ENCODE measurements around the gene EXOC5.

Gene EXOC5

GRCh38 chr14:57161583-57162234, 107.0 kb downstream of the EXOC5 start:
- DNase-seq: no peak

- DNase-seq: no peak
Observed at GRCh38 chr14:57160333-57160732, 108.4 kb downstream of the EXOC5 start.

GRCh38 chr14:57153286-57153685, 115.4 kb downstream of the EXOC5 start:
- DNase-seq: no peak
